MV-4-11 (cell line): ENCODE data around the gene DOCK2.

ENCODE experiments used
- DNase-seq: peaks from one replicate; lab custom pipeline; 2025; lab: John Stamatoyannopoulos, UW

The DOCK2 gene

GRCh38 chr5:169864483-169864882 is 227.4 kb downstream of the DOCK2 start:
- DNase-seq: no peak

GRCh38 chr5:169867347-169867746 is 230.3 kb downstream of the DOCK2 start:
- DNase-seq: no peak

GRCh38 chr5:169869066-169869465 is 232.0 kb downstream of the DOCK2 start:
- DNase-seq: no peak

GRCh38 chr5:169870211-169870610 is 233.1 kb downstream of the DOCK2 start:
- no peak for DNase-seq

GRCh38 chr5:169871826-169872490 is 234.9 kb downstream of the DOCK2 start:
- DNase-seq: no peak

GRCh38 chr5:169873642-169874041 is 236.6 kb downstream of the DOCK2 start:
- DNase-seq: peak; percentile 90

GRCh38 chr5:169874621-169875020 is 237.5 kb downstream of the DOCK2 start:
- DNase-seq: peak; percentile 70

GRCh38 chr5:169875091-169875728 is 238.1 kb downstream of the DOCK2 start:
- DNase-seq: peak; percentile 89

GRCh38 chr5:169875731-169876130 is 238.7 kb downstream of the DOCK2 start:
- no peak for DNase-seq

GRCh38 chr5:169876386-169876785 is 239.3 kb downstream of the DOCK2 start:
- peak; percentile 51 for DNase-seq

- peak; percentile 61 for DNase-seq
Measured at GRCh38 chr5:169880012-169880663, 243.1 kb downstream of the DOCK2 start.

- DNase-seq: no peak
Measured at GRCh38 chr5:169880785-169881184, 243.7 kb downstream of the DOCK2 start.

GRCh38 chr5:169881702-169882303 is 244.7 kb downstream of the DOCK2 start:
- no peak for DNase-seq

GRCh38 chr5:169886033-169886432 is 249.0 kb downstream of the DOCK2 start:
- no peak for DNase-seq

- DNase-seq: no peak
Measured at GRCh38 chr5:169886677-169887076, 249.6 kb downstream of the DOCK2 start.

- DNase-seq: no peak
Measured at GRCh38 chr5:169889572-169889971, 252.5 kb downstream of the DOCK2 start.

GRCh38 chr5:169893010-169893409 is 255.9 kb downstream of the DOCK2 start:
- peak; percentile 15 for DNase-seq

GRCh38 chr5:169893571-169893970 is 256.5 kb downstream of the DOCK2 start:
- no peak for DNase-seq

- DNase-seq: no peak
Measured at GRCh38 chr5:169895926-169896325, 258.9 kb downstream of the DOCK2 start.

- no peak for DNase-seq
Measured at GRCh38 chr5:169897481-169897880, 260.4 kb downstream of the DOCK2 start.

- peak; percentile 23 for DNase-seq
Measured at GRCh38 chr5:169901896-169902295, 264.8 kb downstream of the DOCK2 start.

GRCh38 chr5:169904059-169904458 is 267.0 kb downstream of the DOCK2 start:
- no peak for DNase-seq

GRCh38 chr5:169904508-169904907 is 267.4 kb downstream of the DOCK2 start:
- no peak for DNase-seq
